ENCODE measurements around the gene SLC29A3.
"Not testable (repeated sequence)": the region's sequence is repeated elsewhere in the genome, so short reads cannot be mapped to it uniquely, and the experiment has no call there.

SLC29A3 gene

DNA sequence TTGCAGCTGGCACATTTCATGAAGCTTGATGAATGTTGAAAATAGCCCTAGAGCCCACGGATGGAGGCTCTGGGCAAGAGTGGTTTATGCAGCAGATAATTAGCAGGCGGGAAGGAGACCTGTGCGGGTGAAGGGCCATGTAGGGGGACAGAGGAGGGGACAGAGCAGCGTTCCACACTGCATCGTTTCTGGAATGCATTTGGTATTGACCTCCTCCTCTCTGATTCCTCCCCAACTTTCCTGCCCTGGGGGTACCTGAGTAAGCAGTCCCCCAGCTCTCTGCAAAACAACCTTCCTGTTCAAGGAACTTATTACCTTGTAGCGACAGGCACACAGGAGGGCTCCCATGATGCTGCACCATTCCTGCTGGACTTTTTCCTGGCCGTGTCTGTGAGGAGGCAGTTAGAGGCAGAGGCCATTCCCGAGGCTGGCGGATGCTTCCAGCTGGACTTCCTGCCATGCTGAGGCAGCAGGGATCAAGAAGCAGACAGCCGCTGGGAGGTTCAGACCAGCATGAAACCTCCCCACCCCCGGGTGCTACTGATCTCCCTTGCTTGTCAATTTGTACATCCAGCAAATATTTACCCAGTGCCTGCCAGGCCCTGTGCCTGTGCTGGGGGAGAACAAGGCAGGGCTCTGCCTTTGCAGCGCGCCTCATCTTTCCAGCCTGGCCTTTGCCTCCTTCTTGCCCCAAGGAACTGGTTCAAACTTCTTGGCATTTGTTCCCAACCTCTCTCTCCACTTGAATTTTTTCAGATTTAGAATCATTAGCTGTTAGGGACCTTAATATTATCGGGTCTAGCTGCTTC, 28.7 kb downstream of the SLC29A3 start:
- no peak for DNase-seq

DNA sequence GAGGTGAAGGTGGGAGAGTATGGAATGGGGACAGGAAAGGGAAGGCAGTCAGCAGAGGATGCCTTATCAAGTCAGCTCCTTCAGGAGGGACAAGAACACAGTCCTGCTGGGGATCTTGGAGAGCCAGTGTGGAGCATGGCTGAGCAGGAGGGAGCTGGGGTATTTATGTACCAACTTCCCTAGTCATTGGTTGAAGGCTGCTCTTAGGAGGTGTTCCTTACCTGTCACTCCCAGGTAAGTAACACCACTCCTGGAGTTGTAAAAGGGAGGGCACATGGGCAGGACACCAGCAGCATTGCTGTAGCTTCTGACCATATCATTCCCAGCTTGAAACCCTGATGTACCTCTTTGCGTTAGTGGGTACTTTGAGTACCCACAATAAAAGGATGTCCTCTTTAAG, 29.8 kb downstream of the SLC29A3 start:
- no peak for DNase-seq

DNA sequence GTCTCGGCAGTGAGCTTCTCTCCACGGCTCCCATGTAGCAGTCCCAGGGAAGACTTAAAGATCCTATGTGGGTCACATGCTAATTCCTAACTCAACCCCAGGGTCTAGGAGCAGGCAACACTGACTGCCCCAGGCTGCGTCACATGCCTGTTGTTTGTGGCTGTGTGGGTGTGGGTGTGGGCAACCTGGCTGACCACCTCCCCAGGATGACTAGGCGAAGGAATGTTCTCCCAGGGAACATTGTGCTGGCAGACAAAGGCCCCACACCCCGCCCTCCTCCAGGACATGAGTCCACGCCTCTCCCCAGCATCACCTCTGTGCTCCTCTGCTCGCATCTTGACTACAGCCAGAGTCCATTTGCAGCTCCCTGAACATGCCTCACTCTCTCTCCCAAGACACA, 30.3 kb downstream of the SLC29A3 start:
- DNase-seq, result no peak

DNA sequence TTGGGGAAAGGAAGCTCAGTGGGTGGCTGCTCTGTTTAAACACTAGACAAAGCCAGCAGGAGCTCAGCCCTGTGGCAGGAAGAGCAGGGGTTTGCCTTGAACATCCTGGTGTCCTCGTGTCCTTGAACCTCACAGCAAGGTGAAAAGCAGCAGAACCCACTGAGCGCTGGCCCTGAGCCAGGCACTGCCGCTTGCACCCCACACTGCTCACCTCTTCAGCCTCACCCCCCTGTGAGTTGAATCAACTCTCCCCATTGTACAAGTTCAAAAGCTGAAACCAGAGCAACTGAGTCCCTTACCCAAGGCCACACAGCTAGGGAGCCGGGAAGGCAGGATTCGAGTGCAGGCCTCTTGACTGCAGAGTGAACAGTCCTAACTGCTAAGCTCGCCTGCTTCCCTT, 32.0 kb downstream of the SLC29A3 start:
- DNase-seq, result no peak

DNA sequence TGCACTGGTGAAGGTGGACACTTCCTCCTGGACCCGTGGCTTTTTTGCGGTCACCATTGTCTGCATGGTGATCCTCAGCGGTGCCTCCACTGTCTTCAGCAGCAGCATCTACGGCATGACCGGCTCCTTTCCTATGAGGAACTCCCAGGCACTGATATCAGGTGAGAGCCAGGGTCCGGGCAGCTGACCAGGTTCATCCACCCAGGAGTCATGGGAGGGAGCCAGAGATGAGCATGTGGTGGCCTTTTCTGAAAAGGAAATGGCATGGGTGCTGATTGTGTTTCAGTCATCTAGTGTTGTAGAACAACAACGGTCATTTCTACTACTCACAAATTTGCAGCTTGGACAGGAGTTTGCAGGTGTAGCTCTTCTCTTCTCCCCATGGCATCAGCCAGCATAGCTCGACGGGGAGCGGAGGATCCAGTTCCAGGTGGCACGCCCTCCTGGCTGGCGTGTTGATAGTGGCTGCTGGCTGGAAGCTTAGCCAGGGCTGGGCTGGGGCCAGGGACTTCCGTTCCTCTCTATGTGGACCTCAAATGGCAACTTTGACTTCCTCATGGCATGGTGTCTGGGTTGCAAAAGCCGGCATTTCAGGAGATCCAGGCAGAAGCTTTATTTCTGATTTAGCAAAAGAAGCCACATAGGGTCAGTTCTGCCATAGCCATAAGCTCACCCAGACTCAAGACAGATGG, 32.7 kb downstream of the SLC29A3 start:
- DNase-seq, result no peak

DNA sequence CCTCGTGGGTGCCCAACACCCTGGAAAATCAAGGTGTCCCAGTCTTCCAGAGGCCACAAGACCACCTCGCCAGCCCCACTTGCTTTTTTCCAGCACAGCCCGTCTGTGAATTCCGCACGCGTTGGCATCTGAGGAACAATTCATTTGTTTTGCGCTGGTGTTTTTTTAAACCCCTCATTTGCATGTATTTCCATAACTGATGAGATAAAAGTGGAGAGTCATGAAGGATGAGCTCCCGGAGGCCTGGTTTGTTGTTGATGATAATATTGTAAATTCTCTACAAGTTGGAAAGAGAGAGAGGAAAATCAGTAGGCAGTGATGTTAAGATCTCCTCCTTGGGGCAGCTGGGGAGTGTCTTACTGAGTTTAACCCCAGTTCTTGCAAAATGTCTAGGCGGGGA, 34.6 kb downstream of the SLC29A3 start:
- DNase-seq, result no peak

DNA sequence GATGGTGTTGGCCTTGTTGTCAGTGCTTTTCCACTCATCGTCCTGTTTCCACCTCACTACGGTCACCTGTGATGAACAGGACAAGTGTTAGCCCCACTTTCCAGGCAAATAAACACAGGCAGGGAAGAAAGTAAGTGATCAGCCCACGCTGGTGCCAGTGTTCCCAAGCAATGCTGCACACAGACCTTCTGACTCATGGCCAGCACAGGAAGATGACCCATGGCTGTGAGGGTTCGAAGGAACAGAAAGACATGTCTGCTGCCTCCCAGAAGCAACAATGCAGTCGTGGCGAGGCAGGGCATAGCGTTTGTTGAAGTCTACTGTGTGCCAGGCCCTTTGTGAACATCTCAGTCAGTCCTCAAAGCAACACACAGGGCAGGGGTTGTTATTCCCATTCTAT, 35.7 kb downstream of the SLC29A3 start:
- no peak for DNase-seq

DNA sequence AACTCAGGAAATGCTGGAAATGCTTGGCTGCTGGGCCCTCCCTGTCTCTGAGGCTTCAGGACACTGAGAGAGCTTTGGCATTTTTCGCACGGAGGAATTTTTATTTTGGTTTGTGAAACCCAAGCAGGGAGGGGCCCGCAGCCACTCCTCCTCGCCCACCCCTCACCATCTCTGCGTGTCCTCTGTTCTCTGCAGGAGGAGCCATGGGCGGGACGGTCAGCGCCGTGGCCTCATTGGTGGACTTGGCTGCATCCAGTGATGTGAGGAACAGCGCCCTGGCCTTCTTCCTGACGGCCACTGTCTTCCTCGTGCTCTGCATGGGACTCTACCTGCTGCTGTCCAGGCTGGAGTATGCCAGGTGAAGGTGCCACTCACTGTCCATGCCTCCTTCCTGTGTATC, 36.8 kb downstream of the SLC29A3 start:
- DNase-seq, result no peak

DNA sequence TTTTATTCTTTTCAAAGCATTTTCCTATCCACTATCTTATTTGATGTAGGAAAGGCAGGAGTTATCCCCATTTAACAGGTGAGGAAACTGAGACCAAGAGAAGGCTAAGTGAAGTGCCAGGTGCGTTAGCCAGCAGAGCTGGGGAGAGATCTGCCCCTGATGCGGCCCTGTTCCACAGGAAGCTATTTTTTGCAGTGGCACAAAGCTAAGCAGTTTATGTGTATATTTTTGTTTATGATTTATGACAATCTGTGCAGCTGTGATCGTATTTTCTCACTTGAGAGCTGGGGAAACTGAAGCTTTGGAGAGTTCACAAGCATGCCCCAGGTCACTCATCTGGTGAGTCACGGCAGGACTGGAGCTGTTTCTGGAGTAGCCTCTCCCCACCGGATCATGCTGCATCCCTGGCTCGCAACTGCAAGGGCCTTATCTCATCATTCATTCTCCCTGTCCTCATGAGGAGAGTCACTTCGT, 38.8 kb downstream of the SLC29A3 start:
- no peak for DNase-seq

DNA sequence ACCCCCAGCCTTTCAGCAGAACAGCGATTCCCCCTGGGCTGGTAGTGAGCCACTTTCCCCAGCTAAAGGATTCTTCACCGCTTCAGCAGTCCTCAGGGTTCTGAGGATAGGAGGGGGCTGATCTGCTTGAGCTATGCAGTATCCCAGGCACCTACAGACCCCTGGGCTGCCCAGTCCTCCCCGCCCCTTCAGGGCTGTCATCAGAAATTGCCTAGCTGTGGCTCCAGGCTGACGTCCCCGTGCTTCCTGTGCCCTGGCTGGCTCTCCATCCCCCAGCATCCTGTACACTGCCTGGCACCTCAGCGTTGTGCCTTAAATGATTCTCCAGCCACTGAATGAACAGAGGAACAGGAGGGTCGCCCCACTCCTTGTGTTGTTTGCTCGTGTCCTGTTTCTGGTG, 39.2 kb downstream of the SLC29A3 start:
- no peak for DNase-seq

DNA sequence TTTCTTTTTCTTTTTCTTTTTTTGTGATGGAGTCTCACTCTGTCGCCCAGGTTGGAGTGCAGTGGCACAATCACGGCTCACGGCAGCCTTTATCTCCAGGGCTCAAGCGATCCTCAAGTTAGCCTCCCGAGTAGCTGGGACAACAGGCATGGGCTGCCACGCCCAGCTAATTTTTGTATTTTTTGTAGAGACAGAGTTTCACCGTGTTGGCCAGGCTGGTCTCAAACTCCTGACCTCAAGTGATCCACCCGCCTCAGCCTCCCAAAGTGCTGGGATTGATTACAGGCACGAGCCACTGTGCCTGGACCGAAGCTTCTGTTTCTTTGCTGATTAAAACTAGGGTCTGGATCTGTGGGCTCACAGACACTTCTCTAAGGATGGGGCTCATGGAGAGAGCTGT, 39.8 kb downstream of the SLC29A3 start:
- DNase-seq, result not testable (repeated sequence)

DNA sequence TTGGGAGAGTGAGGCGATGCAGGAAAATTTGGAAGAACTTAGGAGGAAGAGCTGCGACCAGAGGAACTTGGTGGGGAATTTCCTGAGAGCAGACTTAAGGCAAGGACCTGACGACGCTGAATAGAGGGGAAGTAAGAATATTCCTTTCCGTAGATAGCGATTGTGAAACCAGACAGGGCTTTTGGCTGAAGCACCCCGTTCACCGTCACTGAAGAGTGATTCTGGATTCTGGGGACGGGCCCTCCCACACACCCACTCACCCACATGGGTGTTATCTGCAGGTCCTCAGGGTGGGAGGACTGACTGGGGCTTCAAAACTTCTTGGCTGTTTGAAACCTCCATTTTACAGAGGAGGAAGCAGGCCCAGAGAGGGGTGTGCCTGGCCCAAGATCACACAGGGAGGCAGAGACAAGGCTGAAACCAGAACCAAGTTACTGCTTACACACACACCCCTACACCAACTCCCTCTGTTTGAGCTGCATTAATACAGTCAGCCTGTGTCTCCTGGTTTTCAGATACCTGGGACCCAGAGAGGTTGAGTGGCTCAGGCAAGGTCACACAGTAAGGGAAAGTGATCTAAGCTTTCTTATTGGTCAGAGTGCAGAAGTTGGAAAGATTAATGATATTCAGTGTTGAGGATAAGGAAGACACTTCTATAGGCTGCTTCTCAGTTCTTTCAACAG, 40.4 kb downstream of the SLC29A3 start:
- no peak for DNase-seq

DNA sequence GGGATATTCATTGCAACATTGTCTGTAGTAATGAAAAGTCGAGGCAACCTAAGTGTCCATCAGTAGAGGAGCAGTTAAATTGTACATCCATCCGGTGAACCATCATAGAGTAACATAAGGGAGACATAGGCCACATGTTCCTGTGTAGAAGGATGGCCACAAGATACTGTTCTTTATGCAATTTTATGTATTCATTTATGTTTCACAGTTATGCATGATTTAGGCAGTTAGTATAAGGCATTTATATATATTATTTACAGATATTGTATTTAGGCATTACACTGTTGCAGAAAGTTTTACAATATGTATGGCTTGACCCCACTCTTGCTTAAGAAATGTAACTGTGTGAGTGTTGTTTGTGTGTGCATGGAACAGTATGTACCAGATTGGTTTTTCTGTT, 41.7 kb downstream of the SLC29A3 start:
- no peak for DNase-seq

DNA sequence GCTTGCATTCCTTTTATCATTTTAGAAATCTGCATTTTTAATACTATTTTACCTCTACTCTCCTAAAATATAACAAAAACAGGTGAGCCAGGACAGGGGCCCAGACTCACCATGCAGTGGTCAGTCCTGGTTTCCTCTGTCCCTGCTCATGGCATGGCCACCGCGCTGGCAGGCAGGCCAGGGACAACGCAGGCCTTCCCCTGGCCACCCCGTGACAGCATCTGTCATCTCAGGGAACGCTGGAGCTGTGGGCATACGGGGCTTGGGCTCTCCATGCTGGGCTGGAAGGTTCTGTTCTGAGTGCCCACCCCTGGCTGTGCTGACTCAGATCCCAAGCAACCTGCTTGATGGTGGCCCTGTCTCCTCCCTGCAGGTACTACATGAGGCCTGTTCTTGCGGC, 42.5 kb downstream of the SLC29A3 start:
- no peak for DNase-seq

DNA sequence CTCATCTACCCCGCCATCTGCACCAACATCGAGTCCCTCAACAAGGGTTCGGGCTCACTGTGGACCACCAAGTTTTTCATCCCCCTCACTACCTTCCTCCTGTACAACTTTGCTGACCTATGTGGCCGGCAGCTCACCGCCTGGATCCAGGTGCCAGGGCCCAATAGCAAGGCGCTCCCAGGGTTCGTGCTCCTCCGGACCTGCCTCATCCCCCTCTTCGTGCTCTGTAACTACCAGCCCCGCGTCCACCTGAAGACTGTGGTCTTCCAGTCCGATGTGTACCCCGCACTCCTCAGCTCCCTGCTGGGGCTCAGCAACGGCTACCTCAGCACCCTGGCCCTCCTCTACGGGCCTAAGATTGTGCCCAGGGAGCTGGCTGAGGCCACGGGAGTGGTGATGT, 43.1 kb downstream of the SLC29A3 start:
- DNase-seq, result no peak

DNA sequence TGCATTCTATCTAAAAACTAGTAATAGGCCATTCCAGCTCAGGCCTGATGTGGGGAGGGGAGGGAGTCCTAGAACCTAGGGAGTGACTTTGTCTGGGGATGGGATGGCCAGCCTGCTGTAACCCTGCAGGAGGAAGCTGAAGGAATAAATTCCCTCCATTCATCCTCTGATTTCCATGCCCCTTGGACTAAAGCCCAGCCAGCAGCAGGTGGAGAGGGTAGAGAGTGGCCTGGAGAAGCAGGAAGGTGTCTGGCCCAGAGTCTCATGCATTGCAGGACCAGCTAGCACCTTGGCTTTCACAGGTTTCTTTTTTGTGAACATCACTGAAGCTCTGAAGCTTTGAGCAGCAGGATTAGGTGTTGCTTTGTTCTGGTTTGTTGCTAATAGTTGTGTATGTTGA, 44.9 kb downstream of the SLC29A3 start:
- DNase-seq, result no peak

DNA sequence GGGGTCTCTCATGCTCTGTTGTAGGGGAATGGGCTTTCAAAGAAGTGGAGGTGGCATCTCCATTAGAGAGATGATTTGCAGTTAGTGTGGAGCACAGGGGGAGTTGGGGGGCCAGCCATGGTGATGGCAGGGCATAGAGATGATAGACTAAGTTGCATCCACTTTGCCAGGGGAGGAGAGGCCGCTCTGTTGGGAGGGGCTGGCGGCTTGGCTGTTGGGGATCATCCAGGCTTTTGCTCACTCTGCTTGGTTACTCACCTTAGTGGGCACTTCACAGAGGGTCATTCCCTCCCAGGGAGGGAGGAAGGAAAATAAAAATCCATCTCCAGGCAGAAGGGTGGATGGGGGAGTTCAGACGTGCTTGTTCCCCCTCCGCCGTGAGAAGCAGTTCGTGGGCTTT, 46.3 kb downstream of the SLC29A3 start:
- no peak for DNase-seq

DNA sequence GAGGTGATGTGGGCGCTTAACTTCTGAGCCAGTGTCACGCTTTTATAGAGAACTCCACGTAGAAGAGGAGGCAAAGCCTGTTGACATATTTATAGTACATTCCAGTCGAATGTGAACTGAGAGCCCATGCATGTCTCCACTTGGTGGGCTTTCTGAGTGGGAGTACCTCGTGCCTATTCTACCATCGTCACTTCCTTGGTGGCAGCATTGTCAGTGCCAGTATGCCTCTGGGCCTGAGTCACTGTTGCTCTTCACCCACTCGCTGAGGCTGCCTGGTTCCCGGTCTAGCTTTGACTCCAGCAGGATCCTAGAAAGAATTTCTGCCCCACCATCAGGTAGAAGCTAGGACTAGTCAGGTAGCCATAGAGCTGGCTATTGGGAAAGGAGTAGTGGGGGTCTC, 47.6 kb downstream of the SLC29A3 start:
- DNase-seq, result no peak

DNA sequence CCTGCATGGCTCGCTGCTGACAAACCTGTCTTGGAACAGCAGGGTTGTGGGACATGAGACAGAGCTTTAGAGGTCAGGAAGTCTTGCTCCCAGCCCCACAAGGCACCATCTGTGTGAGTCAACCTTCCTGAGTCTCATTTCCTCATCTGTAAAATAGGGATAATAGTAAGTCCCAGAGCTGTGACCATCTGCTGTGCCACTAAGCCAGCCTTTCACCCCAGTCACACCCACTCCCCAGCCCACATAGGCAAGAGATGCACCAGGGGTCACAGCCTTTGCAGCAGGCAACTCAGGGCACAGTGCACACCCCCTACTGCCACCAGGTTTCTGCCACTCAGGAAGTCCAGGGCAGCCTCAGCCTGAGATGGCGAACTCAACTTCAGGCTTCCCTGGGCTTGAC, 48.2 kb downstream of the SLC29A3 start:
- no peak for DNase-seq

DNA sequence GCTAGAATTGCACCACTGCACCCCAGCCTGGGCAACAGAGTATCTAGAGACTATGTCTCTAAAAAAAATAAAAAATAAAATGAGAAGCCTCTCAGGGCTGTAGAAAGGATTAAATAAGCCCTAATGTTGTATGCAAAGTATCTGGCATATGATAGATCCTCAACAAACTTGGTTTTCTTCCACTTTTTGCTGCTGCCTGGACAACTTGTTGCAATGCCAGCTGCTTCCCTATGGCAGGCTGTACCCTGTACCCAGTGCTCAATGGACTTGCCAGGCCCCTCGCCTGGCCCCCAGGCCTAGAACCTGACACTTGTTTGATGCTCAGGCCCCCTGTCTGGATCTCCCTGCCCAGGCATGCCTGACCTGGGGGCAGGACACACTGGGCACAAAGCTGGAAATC, 49.1 kb downstream of the SLC29A3 start:
- DNase-seq, result no peak

DNA sequence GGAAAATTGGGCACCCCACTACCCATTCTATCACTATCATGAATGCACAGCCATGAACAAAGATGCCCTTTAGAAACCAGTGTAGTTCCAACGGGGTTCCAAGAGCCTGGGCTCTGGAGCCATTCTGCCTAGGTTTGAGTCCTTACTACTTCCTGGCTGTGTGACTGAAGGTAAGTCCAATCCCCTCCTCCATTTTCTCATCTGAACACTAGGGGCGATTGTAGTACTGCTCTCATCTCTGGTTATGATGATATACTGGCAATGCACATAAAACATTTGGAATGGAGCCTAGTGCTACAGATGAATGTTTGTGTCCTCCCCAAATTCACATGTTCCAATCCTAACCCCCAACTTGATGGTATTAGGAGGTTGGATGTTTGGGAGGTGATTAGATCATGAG, 49.6 kb downstream of the SLC29A3 start:
- no peak for DNase-seq

DNA sequence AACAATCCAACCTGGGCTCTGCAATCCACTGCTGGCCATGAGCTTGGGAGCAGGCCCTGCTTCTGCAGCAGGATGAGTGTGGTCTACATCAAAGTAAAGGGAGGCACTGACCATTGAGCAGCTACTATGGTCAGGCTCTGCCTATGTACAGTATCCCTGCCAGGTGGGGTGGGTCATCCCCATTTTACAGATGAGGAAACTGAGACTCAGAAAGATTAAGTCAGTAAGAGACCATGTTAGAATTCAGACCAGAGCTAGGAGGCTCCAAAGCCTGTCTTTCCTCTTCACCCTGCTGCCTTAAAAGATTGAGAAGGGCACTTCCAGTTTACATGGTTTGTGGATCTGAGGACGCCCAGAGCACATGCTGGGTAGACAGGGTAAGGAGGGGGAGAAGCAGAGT, 50.5 kb downstream of the SLC29A3 start:
- no peak for DNase-seq

DNA sequence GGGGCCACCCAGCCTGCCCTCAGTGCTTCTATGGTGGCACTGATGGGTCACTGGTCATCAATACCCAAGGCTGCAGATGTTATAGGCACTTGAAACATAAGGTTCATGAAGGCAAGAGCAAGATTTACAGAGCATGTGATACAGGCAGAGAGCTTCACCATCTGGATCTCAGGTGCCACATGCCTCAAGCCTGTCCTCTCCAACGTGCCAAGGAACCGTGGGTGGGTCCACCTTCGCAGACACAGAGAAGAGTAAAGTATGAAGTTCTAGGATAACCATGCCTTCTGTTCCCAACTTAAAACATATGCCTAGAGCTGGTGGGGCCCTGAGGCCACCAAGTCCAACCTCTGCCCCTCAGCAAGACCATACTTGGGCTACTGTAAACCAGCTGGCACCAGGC, 51.0 kb downstream of the SLC29A3 start:
- no peak for DNase-seq

DNA sequence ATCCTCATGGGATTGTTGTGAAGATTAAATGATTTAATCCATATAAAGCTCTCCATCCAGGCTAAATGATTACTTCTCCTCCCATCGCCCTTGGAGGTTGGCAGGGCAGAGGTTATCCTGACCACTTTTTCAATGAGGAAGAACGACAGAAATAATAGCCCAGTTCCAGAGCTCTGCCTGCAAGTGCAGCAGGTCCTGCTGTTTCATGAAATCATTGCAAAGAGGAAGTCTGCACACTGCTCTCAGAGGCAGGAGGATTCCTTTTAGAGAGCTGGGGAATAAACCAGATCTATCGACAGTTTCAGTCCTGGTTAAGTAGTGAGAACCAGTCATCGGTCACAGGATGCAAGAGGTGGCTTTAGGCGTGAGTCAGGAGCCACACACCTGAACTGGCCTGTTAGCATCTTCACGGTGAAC, 52.7 kb downstream of the SLC29A3 start:
- DNase-seq, result no peak

Measured in activated naive CD4-positive, alpha-beta T cell treated with Interleukin-2 at 50 U/mL for 16 hours (primary cell).